Measurements from ENCODE around the gene AMPD3. TPM values are rescaled to one million over a fixed set of nuclear protein-coding genes. Genes with fewer than 3 reads are reported as not detected.

The AMPD3 gene
- total RNA-seq, 2 donors from 2014 or later = 20.0 to 22.1 TPM

GRCh38 chr11:10481560-10482349, 26.7 kb downstream of the AMPD3 start:
- Histone ChIP-seq H3K4me3 (no peak overlapping the region), H3K27ac (no peak overlapping the region), H3K4me1 (replicated peaks) (no peaks in the 10 kb centered on the region), H3K27me3 (replicated peaks; ENCODE audit: insufficient read depth) (no peaks in the 10 kb centered on the region), H3K36me3 (no peaks in the 10 kb centered on the region), H3K9me3 (no peaks in the 10 kb centered on the region)
- no peak for DNase-seq (ENCODE audit: low spot score)
- no peak for TF ChIP-seq POLR2AphosphoS5 (IDR thresholded peaks at IDR 0.05)
- no peak for TF ChIP-seq CTCF (IDR thresholded peaks at IDR 0.05)
- no peak for TF ChIP-seq POLR2A (IDR thresholded peaks at IDR 0.05)
- WGBS = 94% methylated on average over 16 of the region's 16 CpGs
- intact Hi-C loops (cut with DNase I) = no loop called here

GRCh38 chr11:10483174-10483573, 28.1 kb downstream of the AMPD3 start:
- H3K4me1 ChIP-seq (replicated peaks) = no peaks in the 10 kb centered on the region
- no peak overlapping the region for H3K4me3 ChIP-seq
- TF ChIP-seq POLR2A (IDR thresholded peaks at IDR 0.05) (no peak), POLR2AphosphoS5 (IDR thresholded peaks at IDR 0.05) (no peak), CTCF (IDR thresholded peaks at IDR 0.05) (no peak)
- no peaks in the 10 kb centered on the region for H3K27me3 ChIP-seq (replicated peaks; ENCODE audit: insufficient read depth)
- H3K36me3 ChIP-seq = no peaks in the 10 kb centered on the region
- no peaks in the 10 kb centered on the region for H3K9me3 ChIP-seq
- intact Hi-C loops (cut with DNase I) = no loop called here
- WGBS = 94% methylated on average over 1 of the region's 1 CpG
- DNase-seq (ENCODE audit: low spot score) = no peak
- no peak overlapping the region for H3K27ac ChIP-seq

- no peak for DNase-seq (ENCODE audit: low spot score)
- Histone ChIP-seq H3K4me1 (replicated peaks) (no peaks in the 10 kb centered on the region), H3K4me3 (no peak overlapping the region), H3K27me3 (replicated peaks; ENCODE audit: insufficient read depth) (no peaks in the 10 kb centered on the region), H3K36me3 (no peaks in the 10 kb centered on the region), H3K27ac (no peak overlapping the region), H3K9me3 (no peaks in the 10 kb centered on the region)
- 89% methylated on average over 3 of the region's 3 CpGs for WGBS
- no peak for TF ChIP-seq CTCF (IDR thresholded peaks at IDR 0.05)
- TF ChIP-seq POLR2AphosphoS5 (IDR thresholded peaks at IDR 0.05) = no peak
- intact Hi-C loops (cut with DNase I) = no loop called here
These were observed 28.5 kb downstream of the AMPD3 start for GRCh38 chr11:10483584-10483983.

- Histone ChIP-seq H3K9me3 (no peaks in the 10 kb centered on the region), H3K27ac (no peak overlapping the region), H3K4me3 (no peak overlapping the region), H3K4me1 (replicated peaks) (no peaks in the 10 kb centered on the region), H3K36me3 (no peaks in the 10 kb centered on the region), H3K27me3 (replicated peaks; ENCODE audit: insufficient read depth) (no peaks in the 10 kb centered on the region)
- TF ChIP-seq POLR2AphosphoS5 (IDR thresholded peaks at IDR 0.05) = no peak
- no peak for DNase-seq (ENCODE audit: low spot score)
- WGBS = 92% methylated on average over 16 of the region's 16 CpGs
- intact Hi-C loops (cut with DNase I) = no loop called here
These were observed 29.6 kb downstream of the AMPD3 start for GRCh38 chr11:10484461-10485180.

- Histone ChIP-seq H3K27ac (no peak overlapping the region), H3K27me3 (replicated peaks; ENCODE audit: insufficient read depth) (no peaks in the 10 kb centered on the region), H3K36me3 (no peaks in the 10 kb centered on the region), H3K4me3 (no peak overlapping the region), H3K4me1 (replicated peaks) (no peaks in the 10 kb centered on the region), H3K9me3 (no peaks in the 10 kb centered on the region)
- TF ChIP-seq POLR2A (IDR thresholded peaks at IDR 0.05) (no peak), CTCF (IDR thresholded peaks at IDR 0.05) (no peak), POLR2AphosphoS5 (IDR thresholded peaks at IDR 0.05) (no peak)
- WGBS = 50% methylated on average over 2 of the region's 2 CpGs
- no peak for DNase-seq (ENCODE audit: low spot score)
- intact Hi-C loops (cut with DNase I) = no loop called here
These were observed 30.6 kb downstream of the AMPD3 start for GRCh38 chr11:10485646-10486045.
